ENCODE measurements around the gene SIN3B.

Gene SIN3B

DNA sequence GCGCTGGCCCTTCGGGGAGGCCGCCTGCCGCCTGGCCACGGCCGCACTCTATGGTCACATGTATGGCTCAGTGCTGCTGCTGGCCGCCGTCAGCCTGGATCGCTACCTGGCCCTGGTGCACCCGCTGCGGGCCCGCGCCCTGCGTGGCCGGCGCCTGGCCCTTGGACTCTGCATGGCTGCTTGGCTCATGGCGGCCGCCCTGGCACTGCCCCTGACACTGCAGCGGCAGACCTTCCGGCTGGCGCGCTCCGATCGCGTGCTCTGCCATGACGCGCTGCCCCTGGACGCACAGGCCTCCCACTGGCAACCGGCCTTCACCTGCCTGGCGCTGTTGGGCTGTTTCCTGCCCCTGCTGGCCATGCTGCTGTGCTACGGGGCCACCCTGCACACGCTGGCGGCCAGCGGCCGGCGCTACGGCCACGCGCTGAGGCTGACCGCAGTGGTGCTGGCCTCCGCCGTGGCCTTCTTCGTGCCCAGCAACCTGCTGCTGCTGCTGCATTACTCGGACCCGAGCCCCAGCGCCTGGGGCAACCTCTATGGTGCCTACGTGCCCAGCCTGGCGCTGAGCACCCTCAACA is 60.8 kb downstream of the SIN3B start:
- peak in 1 of 2 experiments; percentile 42 for DNase-seq

DNA sequence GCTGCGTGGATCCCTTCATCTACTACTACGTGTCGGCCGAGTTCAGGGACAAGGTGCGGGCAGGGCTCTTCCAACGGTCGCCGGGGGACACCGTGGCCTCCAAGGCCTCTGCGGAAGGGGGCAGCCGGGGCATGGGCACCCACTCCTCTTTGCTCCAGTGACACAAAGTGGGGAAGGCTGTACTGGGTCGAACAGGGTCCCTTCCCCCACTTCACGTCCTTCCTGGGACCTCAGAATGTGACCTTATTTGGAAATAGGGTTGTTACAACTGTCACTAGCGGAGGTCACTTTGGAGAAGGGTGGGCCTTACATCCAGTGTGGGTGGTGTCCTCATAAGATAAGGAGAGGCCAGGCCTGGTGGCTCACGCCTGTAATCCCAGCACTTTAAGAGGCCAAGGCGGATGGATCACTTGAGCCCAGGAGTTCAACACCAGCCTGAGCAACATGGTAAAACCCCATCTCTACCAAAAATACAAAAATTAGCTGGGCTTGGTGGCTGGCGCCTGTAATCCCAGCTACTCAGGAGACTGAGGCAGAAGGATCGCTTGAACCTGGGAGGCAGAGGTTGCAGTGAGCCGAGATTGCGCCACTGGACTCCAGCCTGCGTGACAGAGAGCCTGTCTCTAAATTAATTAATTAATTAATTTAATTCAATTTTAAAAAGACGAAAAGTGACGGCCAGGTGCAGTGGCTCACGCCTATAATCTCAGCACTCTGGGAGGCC is 61.4 kb downstream of the SIN3B start:
- no peak for DNase-seq

DNA sequence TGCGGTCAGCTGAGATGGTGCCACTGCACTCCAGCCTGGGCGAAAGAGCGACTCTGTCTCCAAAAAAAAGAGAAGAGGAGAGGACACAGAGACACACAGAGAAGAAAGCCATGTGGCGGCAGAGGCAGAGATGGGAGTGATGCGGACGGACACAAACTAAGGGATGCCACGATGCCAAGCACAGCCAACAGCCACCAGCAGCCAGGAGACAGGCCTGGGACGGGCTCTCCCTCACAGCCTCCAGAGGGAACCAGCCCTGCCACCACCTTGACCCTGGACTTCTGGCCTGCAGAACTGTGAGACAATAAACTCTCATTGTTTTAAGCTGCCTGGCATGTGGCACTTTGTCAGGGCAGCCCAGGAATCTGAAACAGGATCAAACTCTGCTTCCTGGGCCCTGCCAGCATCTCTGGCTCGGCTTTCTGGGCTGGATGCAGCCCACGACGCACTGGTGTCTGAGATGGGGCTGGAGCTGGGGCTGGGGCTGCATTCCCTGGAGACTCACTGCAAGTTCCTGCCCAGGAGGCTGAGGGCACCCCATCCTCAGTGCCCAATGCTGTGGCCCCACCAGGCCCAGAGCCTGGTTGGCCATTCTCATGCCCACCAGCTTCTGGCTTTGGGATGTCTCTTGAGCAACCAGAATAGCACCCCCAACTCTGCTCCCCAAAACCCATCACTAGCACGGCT is 62.6 kb downstream of the SIN3B start:
- DNase-seq: no peak

DNA sequence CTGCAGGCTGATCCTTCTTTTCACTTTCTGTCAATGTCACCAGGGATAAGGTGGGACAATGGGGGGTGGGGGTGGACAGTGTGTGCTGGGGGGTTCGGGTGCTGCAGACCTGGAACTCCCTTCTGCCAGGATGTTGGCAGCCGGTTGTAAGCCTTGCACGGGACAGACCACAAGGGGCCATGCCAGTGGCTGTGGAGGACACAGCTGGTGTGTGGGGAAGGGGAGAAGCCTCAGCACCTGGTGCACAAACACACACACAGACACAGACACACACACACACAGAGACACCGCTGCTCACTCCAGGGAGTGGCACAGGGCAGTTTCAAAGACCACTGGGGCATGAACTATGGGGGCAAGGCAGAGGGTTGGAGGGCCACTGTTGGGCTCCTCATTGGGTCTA is 63.2 kb downstream of the SIN3B start:
- no peak for DNase-seq

DNA sequence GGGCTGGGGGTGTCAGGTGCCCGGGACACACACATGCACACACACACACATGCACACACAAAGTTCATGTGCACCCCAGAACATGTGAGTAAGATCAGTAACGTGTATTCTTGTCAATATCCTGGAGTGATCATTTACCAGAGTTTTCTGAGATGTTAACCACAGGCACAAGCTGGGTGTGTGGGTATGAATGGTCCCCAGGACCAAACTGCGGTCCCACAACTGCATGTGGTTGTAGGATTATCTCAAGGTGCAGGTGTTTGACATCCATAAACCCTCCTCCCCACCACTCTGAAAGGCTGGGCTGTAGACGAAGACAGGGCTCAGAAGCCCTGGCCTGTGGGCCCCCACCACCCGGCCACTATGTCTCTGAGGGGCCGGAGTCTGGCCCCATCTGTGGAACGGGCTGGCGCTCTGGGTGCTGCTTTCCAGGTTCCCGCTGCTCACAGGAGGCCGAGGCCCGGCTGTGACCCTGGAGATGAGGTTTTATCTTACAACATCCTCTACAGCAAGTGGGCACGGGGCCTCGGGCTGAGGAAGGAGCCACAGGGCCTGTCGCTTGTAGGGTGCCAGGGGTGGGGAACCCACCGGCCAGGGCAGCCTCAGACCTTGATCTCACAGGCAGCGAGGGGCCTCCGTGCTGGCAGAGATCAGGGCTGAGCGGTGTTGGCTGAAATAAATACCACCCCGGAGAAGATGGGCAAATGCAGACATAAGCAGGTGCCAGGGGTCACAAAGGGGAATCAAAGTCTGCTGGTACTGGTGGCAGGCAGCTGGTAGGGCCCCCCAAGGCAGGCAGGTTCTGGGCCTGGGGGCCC is 63.9 kb downstream of the SIN3B start:
- DNase-seq: no peak

DNA sequence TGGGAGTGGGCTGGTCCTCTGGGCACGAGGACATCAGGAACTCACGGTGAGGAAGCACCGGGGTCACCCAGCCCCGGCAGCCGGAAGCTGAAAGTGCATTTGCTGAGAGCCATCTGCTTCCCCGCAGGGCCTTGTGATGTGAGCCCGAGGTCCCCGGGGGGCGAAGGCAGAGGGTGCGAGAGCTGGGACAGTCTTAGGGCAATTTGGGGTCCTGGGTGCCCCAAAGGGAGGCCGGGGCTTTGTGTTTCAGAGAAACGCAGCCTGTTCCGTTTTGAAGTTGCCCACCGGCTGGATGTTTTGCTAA is 64.4 kb downstream of the SIN3B start:
- no peak for DNase-seq

DNA sequence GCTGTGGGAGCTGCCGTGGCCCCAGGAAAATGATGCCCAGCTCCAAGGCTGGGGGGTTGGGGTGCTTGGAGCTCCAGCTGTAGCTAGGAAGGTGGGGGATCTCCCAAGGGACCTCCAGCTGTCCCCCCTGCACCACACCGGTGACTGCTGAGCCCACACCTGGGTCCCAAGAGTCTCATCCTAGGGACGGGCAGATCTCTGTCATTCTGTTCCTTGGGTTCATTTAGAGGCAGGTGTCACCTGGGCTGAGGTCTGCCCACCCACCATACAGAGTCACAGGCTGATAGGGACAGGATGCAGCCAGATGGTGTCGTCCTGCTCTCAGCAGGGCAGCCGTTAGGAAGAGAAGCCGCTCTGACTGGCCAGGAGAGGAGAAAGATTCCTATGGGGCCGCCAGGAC is 64.9 kb downstream of the SIN3B start:
- DNase-seq: no peak

DNA sequence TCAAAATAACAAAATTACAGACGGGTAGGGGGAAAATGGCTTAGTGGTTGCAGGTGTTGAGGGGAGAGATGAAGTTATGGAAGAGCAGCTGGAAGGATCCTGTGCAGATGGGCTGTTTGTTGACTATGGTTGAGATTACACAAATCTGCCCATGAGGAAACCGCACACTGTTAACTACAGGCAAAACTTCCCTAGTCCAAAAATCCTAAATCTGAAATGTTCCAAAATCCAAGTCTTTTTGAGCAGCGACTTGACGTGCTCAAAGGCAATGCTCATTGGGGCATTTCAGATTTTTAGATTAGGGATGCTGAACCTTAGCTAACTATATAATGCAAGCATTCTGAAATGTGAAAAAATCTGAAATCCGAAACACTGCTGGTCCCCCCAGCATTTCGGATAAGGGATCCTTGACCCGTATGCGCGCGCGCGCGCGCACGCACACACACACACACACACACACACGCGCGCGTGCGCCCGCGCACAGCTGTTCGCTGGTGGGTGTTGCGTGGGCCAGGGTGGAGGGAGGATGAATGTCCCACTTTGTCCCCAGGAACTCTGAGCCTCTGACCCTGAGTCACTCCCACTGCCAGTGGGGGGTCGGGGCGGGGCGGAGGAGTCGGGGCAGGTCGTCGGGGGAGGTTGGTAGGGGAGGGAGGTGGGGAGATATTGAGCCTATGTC is 66.4 kb downstream of the SIN3B start:
- no peak for DNase-seq

DNA sequence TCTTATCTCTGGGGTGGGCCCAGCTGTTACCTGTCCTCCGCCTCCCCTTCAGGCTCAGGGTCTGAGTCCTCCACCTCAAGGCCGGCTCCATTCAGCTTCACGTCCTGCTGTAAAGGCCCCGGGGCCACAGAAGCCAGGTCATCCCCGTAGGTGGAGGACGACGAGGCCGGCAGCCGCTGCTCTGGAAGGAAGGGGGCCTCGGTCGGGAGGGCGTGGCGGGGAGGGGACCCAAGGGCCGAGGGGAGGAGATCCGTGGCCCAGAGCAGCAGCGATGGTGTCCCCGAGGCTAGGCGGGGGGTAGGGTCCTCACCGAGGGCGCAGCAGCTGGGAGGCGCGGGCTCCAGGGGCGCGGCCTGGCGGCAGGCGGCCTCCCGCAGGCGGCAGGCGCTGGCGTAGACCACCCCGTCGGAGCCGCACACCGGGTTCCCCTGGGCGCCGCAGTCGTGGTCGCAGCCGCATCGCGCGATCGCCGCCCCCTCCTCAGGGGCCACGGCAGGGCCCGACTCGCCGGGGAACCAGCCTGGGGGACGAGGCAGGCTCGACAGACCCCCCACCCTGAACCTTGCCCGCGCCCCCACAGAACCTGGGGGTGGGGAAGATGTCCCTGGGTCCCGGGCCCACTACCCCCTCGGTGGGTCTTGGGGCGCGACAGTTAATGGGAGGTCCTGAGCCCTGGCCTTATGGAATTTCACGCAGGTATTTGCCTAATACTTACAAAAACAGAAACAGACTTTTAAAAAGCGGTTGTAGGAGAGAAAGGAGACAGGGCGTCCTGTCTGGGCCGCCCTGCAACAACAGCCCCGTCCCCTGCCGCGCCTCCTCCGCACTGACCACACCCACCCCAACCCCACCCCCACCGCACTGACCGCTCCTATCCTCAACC is 67.2 kb downstream of the SIN3B start:
- no peak for DNase-seq

DNA sequence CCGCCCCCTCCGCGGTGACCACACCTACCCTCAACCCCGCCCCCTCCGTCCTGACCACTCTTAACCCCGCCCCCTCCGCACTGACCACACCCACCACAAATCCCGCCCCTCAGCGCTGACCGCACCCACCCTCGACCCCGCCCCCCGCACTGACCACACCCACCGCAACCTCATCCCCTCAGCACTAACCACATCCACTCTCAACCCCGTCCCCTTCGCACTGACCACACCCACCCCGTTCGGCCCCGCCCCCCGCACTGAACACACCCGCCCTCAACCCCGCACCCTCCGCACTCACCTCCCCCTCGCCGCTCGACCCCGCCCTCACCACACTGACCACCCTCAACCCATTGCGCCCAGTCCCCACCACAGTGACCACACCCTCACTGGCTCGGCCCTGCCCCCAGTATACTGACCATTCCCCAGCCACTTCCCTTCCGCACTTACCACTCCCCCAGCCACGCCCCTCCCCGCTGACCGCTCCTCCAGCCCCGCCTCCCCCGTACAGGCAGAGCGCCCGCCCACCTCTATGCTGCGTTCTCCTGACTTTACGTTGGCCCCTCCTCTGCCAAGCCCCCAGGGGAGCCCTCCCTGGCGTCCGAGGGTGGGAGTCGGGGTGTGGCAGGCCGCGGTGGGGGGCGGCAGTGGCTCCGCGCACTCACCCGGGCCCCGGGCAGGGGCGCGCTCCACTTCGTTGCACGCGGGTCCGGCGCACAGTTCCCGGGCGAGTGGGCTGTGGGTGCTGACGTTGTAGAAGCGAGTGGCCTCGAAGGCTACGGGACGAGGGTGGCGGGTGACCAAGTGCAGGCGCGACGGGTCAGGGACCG is 68.0 kb downstream of the SIN3B start:
- no peak for DNase-seq

DNA sequence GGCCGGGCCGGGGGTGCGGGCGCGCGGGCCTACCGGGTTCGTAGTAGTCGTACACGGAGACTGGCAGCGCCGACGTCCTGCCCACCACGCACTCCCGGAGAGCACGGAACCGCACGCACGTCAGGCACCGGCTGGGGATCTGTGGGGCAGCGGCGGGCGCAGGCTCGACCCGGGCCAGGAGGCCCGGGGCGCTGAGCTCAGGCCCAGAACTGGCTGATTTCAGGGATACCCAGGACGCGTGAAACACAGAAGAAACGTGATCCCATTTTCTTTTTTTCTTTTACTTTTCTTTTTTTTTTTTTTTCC is 68.6 kb downstream of the SIN3B start:
- no peak for DNase-seq

DNA sequence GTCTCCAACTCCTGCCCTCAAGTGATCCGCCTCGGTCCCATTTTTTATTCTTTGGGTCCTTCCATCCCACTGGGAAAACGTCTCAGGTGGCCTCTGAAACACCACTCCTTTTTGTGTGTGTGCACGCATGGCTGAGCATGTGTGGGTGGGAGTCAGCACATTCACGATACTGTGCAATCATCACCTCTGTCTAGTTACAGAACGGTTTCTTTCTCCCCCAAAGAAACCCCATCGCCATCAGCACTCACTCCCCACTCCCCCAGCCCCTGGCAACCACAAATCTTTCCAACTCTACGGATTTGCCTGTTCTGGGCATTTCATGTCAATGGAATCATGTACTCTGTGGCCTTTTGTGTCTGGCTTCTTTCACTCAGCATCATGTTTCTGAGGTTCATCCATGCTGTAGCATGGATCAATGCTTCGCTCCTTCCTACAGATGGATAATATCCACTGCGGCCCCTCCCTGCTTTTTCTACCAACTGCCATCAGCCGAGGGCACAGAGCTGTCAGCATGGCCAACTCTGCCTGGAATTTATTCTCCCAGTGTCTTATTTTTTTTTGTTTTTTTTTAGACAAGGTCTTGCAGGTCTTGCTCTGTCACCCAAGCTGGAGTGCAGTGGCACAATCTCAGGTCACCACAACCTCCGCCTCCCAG is 69.3 kb downstream of the SIN3B start:
- no peak for DNase-seq

DNA sequence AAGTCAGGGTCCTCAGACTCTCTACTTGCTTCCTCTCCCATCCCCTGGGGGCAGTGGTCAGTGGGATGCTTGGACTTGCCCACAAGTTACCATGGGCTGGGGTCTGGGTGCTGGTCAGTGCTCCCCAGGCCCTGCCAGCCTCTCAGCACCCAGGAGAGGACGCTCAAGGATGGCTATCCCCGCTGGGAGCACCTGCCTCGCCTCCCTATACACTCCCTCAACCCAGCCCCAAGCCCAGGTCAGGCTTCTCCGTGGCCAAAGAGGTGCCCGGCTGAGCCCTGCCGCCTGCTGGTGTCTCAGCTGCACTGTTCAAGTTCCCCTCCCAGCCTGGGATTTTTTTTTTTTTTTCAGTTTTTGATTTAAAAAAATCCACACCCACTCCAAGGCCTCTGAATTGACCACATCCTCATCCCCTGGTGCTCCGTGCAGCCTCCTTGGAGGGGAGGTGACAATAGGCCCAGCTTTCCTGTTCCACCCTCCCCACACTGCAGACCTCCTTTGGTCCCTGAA is 70.4 kb downstream of the SIN3B start:
- peak in 1 of 2 experiments; percentile 58 for DNase-seq

DNA sequence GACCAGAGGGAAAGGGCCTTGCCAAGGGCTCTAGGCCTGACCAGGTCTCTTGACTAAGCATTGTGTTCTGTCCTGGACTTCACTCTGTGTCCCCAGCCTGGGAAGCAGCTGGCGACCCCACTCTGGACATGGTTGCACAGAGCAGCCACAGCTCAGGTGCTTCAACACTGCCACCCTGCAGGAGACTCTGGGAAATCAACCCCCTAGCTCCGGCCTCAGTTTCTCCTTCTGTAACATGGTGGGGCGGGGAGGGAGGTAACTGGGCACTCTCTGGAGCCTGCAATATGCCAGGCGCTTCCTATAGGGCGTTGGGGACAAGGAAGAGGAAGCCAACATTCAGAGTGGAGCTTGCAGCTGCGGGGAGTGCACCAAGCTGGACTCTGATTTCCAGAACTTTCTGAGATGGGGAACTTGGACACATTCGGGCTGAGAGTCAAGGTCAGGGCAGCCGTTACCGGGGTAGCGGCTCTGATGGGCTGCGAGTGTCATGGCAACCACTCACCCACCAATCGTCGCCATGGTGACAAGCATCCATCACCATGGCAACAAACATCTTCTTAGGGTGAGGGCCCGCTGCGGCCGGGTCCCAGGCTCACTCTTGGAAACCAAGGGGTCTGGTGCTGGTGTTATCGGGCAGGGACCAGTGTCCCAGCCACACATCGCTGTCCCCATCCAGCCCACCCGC is 72.4 kb downstream of the SIN3B start:
- no peak for DNase-seq

DNA sequence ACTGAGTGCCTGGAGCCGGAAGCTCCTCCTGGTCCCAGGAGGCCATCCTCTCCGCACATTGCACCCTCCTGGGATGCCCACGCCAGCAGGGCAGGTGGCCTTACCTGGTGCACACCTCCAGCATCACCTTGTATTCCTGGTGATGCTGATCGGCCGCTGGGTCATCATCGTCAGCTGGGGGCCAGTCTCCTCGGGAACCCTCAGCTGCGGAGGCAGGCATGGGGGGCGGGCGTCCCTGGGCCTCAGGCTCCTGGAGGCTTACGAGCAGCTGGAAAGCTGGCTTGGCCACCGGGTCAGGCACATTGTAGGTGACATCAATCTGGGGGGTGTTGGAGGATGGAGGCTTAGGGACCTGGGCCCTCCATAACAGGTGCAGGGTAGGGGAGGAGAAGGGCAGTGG is 73.3 kb downstream of the SIN3B start:
- DNase-seq: no peak

DNA sequence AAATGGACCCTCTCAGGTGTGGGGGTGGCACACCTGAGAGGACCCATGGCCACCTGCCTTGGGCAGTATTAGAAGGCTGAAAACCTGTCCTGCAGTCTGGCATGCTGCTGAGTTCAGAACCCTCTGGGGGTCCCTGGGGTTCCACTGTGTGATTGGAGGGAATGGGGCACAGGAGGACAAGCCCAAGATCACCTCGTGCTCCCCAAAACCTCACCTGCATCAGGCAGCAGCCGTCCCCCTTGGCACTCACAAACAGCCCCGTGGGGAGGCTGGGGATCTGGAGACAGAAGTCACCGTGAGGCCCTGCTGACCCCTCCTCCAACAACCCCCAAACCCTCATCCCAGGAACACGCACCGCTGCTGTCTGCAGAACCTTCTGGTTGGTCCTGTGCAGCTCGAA is 74.1 kb downstream of the SIN3B start:
- no peak for DNase-seq

DNA sequence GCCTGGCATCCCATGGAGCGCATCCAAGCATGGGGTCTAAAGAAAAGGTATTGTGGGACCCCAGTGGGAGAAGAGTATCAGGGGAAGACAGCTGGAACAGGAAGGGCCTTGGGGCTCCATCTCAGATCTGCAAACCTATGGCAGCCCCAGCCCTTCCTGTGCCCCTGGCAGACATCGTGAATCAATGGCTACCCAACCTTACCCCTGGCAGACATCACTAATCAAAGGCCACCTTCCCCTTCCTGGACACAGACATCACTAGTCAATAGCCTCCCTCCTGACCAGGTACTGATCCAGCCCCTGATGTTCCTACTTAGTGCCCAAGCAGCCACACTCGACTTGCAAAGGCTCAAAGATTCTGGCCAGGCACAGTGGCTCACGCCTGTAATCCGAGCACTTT is 75.4 kb downstream of the SIN3B start:
- DNase-seq: no peak

DNA sequence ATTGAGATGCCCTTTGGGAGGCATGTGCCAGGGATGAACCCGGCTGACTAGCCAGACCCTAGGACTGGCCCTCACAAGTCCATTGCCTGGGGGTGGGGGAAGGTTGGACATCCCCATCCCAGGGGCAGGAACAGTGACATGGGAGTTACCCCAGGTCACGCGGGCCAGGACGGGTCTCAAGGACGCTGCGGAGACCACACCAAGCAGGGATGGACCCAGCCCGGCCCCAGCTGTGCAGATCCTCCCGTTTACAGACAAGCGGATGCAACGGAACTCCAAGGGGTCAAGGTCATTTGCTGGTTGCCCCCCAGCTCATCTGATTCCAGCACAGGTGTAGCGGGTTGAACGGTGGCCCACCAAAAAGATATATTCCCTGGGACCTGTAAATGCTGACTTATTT is 79.6 kb downstream of the SIN3B start:
- DNase-seq: no peak

DNA sequence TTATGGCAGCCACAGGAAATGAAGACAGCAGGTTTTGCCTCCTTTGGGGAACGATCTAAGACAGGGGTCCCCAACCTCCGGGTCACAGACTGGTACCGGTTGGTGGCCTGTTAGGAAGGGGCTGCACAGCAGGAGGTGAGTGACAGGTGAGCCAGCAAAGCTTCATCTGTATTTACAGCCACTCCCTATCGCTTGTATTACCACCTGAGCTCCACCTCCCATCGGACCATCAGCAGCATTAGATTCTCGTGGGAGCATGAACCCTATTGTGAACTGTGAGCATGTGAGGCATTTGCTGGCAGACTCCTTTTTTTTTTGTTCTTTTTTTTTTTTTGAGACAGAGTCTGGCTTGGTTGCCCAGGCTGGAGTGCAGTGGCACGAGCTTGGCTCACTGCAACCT is 81.8 kb downstream of the SIN3B start:
- no peak for DNase-seq

DNA sequence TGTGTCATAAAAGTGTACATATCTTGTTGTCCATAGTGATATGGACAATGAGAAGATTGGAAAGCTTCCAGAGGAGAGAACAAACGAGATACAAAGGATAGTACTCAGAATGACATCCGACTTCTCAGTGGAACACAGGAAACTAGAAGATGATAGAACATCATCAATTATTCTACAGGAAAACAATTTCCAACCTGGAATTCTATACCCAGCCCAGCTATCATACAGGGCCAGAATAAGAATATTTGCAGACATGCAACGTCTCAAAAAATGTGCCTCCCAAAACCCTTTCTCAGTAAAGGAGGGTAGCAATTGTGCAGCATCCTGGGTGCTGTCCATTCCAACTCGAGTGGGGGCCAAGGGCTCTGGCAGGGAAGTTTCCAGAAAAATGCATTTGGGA is 83.6 kb downstream of the SIN3B start:
- no peak for DNase-seq
